Brain microvascular endothelial cell (primary cell): ENCODE measurements around the gene EIF1B.

ENCODE experiments used
- DNase-seq: peaks from one replicate; pipeline ENCODE4 v3.0.0-alpha.2; 2020
- H3K27ac ChIP-seq: fragments of 250-450 bp; sonication (Bioruptor Pico); 2 replicates; pipeline ENCODE4 v1.5.1; 2020; ENCODE audit warnings: mild to moderate bottlenecking, moderate library complexity
- H3K27me3 ChIP-seq: fragments of 250-450 bp; sonication (Bioruptor Pico); replicated peaks from 2 replicates; pipeline ENCODE4 v1.5.1; 2020; ENCODE audit warnings: mild to moderate bottlenecking
- H3K36me3 ChIP-seq: fragments of 250-450 bp; sonication (Bioruptor Pico); replicated peaks from 2 replicates; pipeline ENCODE4 v1.5.1; 2020; ENCODE audit warnings: mild to moderate bottlenecking
- H3K4me3 ChIP-seq: 2 replicates; pipeline ENCODE4 v1.5.1; 2011; ENCODE audit warnings: low read depth, mild to moderate bottlenecking, control low read depth, low read length, moderate library complexity
- in situ Hi-C: cut with HindIII; loops from 2 replicates; pipeline ENCODE4 v1.10.0; 2017; ENCODE audit warnings: low sequenced_read_pairs, low pct_ligation_motif_present
- TF ChIP-seq, protein P1 (sequence below): IDR thresholded peaks from 2 replicates; pipeline ENCODE4 v1.5.1; 2011; ENCODE audit warnings: low read depth, mild to moderate bottlenecking, moderate library complexity, low read length, control low read depth, inconsistent platforms; ENCODE audit errors: missing control alignments

Gene EIF1B

GRCh38 chr3:40291471-40291870 lies 18.0 kb upstream of the EIF1B start:
- Histone ChIP-seq H3K36me3 (no peaks in the 10 kb centered on the region), H3K4me3 (no peak overlapping the region), H3K27ac (no peak overlapping the region), H3K27me3 (no peaks in the 10 kb centered on the region)
- in situ Hi-C loops = no loop called here
- TF ChIP-seq, protein P1, sequence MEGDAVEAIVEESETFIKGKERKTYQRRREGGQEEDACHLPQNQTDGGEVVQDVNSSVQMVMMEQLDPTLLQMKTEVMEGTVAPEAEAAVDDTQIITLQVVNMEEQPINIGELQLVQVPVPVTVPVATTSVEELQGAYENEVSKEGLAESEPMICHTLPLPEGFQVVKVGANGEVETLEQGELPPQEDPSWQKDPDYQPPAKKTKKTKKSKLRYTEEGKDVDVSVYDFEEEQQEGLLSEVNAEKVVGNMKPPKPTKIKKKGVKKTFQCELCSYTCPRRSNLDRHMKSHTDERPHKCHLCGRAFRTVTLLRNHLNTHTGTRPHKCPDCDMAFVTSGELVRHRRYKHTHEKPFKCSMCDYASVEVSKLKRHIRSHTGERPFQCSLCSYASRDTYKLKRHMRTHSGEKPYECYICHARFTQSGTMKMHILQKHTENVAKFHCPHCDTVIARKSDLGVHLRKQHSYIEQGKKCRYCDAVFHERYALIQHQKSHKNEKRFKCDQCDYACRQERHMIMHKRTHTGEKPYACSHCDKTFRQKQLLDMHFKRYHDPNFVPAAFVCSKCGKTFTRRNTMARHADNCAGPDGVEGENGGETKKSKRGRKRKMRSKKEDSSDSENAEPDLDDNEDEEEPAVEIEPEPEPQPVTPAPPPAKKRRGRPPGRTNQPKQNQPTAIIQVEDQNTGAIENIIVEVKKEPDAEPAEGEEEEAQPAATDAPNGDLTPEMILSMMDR = no peak
- no peak for DNase-seq

- TF ChIP-seq, protein P1 = no peak
- Histone ChIP-seq H3K27ac (no peak overlapping the region), H3K4me3 (no peak overlapping the region), H3K27me3 (no peaks in the 10 kb centered on the region), H3K36me3 (no peaks in the 10 kb centered on the region)
- in situ Hi-C loops = no loop called here
- no peak for DNase-seq
Measured at GRCh38 chr3:40292637-40293349, 16.7 kb upstream of the EIF1B start.

GRCh38 chr3:40294434-40294833 lies 15.1 kb upstream of the EIF1B start:
- no peak for DNase-seq
- Histone ChIP-seq H3K36me3 (no peaks in the 10 kb centered on the region), H3K27ac (no peak overlapping the region), H3K27me3 (no peaks in the 10 kb centered on the region), H3K4me3 (no peak overlapping the region)
- in situ Hi-C loops = no loop called here
- TF ChIP-seq, protein P1 = no peak

DNA sequence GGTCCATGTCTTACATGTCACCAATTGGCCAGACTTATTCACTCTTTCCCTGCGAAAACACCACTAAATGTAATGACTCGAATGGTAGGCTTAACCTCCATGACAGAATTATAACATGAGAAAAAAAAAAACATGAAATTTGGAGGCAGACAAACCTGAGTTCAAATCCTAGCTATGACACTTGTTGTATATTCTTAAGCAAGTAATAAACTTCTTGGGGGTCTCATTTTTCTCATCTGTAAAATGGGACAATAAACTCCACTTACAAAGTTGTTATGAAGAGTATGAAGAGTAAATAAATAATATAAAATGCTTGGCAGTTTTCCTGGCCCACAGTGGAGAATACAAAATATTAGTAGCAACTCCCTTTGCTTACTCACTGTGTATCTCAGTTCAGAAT lies 11.4 kb upstream of the EIF1B start:
- H3K36me3 ChIP-seq = no peaks in the 10 kb centered on the region
- no peak overlapping the region for H3K27ac ChIP-seq
- in situ Hi-C loops = no loop called here
- no peak for DNase-seq
- TF ChIP-seq, protein P1 = no peak
- H3K4me3 ChIP-seq = no peak overlapping the region
- no peaks in the 10 kb centered on the region for H3K27me3 ChIP-seq

- Histone ChIP-seq H3K4me3 (no peak overlapping the region), H3K27ac (peak overlapping the region; percentile 76), H3K27me3 (no peaks in the 10 kb centered on the region), H3K36me3 (no peaks in the 10 kb centered on the region)
- in situ Hi-C loops = no loop called here
- TF ChIP-seq, protein P1 = no peak
- DNase-seq = no peak
Measured at GRCh38 chr3:40299130-40299720, 10.3 kb upstream of the EIF1B start.
